ENCODE data around the gene IZUMO1.
"Not testable (repeated sequence)": the region's sequence is repeated elsewhere in the genome, so short reads cannot be mapped to it uniquely, and the experiment has no call there.

Gene IZUMO1

GRCh38 chr19:48720613-48721296 lies 26.0 kb downstream of the IZUMO1 start:
- Histone ChIP-seq H3K36me3 (no peaks in the 10 kb centered on the region), H3K27me3 (no peaks in the 10 kb centered on the region), H3K4me3 (ENCODE audit: low read depth, low read length) (peak overlapping the region; percentile 71), H3K4me1 (peaks cover 8% of the 10 kb centered on the region), H3K9me3 (no peaks in the 10 kb centered on the region)
- peak; percentile 99 for DNase-seq
- no peak for TF ChIP-seq CTCF (IDR thresholded peaks at IDR 0.05; ENCODE audit: low read depth, low read length)

- TF ChIP-seq CTCF (IDR thresholded peaks at IDR 0.05; ENCODE audit: low read depth, low read length) = no peak
- no peaks in the 10 kb centered on the region for H3K27me3 ChIP-seq
- no peak for DNase-seq
- H3K36me3 ChIP-seq = no peaks in the 10 kb centered on the region
- no peaks in the 10 kb centered on the region for H3K9me3 ChIP-seq
- peaks cover 5% of the 10 kb centered on the region for H3K4me1 ChIP-seq
- H3K4me3 ChIP-seq (ENCODE audit: low read depth, low read length) = peak overlapping the region; percentile 71
Measured at GRCh38 chr19:48720251-48720612, 26.5 kb downstream of the IZUMO1 start.

DNA sequence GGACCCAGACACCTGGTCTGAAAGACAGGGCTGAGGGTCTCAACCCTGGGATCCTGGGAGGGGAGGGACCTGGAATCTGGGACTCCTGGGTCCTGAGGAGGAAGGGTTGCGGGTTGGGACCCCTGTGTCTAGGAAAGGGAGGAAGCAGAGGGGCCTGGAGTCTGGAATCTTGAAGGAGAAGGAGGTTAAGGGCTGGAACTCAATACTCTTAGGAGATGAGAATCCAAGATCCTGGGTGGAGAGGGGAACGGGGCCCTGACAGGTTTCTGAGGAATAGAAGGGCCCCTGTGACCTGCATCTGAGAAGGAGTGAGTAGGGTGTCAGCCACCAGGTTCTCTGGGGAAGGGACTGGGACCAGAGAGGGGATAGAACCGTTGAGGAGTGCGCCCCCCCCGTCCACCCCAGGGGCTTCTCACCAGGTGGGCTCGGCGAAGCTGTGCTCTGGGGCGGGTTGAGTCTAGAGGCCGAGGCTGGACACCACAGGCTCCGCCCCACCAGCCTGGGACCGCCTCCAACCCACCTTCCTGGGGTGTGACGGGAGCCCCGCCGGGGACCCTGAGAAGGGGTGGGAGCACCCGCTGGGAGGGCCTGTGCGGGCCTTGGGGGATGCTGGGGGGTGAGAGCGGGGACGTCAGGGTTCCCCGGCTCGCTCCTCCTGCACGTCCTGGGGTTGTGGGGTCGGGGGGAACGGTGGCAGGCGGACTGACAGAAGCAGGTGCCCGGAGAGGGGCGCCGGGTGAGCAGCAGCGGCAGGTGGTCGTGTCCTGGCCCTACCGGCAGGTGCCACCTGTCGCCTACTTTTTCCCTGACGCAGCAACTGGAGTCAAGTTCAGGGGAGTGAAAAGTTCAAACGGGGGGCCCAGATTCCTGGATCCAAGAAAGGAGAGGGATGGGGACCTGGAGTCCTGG lies 27.2 kb downstream of the IZUMO1 start, which contains the start of gene MAMSTR:
Gene MAMSTR (minus strand): TSS at position 463 of the 909 bp plus-strand sequence. CDS start 694 bp downstream, outside the sequence.
- Histone ChIP-seq H3K4me3 (ENCODE audit: low read depth, low read length) (peak within 1 kb of the TSS; percentile 71), H3K36me3 (no peaks in the 10 kb centered on the region), H3K4me1 (peaks cover 3% of the 10 kb centered on the region), H3K9me3 (no peaks in the 10 kb centered on the region), H3K27me3 (no peaks in the 10 kb centered on the region)
- TF ChIP-seq CTCF (IDR thresholded peaks at IDR 0.05; ENCODE audit: low read depth, low read length) = no peak
- no peak for DNase-seq

DNA sequence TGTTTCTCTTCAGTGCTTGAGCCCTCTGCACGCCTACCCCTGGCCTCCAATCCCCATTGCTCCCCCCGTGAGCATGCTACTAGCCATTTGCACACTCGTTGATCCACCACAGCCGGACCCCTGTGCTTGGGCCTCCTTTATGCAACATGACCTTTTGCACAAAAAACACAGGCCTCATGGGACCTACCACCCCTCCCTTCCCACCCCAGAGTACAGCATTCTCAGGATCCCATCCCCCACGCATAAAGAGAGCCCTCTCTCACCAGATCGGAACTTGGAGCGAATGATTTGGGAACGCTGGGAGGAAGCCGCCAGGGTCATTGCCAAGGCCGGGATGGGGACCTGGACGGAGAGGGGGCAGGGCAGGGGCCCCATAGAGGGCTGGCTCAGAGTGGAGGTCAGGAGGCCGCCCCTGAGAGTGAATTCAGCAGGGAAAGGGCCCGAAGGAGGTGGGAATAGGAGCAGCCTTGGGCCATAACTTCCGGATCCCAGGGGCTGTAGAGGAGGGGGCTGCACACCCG lies 27.9 kb downstream of the IZUMO1 start:
- H3K4me1 ChIP-seq = peaks cover 3% of the 10 kb centered on the region
- no peak for TF ChIP-seq CTCF (IDR thresholded peaks at IDR 0.05; ENCODE audit: low read depth, low read length)
- no peak for DNase-seq
- H3K4me3 ChIP-seq (ENCODE audit: low read depth, low read length) = no peak overlapping the region
- H3K9me3 ChIP-seq = no peaks in the 10 kb centered on the region
- H3K36me3 ChIP-seq = no peaks in the 10 kb centered on the region
- no peaks in the 10 kb centered on the region for H3K27me3 ChIP-seq

- not testable (repeated sequence) for H3K4me1 ChIP-seq; H3K4me3 ChIP-seq (ENCODE audit: low read depth, low read length); DNase-seq; H3K27me3 ChIP-seq; H3K36me3 ChIP-seq; H3K9me3 ChIP-seq
Measured at GRCh38 chr19:48718106-48718505, 28.6 kb downstream of the IZUMO1 start.

DNA sequence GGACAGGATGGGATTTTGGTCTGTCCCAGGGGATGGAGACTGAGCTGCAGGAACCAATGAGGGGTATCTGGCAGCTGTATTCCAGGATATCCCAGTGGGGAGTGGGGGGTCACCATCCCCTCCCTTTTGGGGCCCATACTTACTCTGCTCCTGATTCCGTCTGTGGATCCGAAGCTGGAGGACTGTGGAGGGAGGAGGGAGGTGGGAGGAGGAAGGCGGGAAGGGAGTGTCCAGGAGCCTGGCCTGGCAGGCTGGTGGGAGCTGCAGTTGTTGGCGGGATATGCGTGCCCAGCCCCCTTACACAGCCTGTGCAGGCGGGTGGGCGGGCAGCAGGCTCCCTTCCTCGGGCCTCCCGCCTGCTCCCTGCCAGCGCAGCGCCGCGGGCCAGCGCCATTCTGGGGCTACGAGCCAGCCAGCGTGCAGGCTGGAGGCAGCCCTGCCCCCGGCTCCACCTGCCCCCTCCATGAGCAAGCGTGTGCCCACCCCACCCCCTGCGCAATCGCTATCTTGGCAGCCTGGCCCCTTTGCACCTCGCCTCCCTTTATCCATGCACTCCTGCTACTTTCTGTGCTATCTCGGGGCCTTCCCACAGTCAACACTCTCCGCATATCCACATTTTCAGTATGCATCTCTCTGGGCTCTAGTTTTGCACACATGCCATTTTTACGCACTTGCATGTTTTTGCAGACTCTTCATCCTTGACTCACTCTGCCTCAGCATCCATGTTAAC lies 30.0 kb downstream of the IZUMO1 start:
- no peak for TF ChIP-seq CTCF (IDR thresholded peaks at IDR 0.05; ENCODE audit: low read depth, low read length)
- Histone ChIP-seq H3K9me3 (no peaks in the 10 kb centered on the region), H3K27me3 (no peaks in the 10 kb centered on the region), H3K36me3 (no peaks in the 10 kb centered on the region), H3K4me3 (ENCODE audit: low read depth, low read length) (peak overlapping the region; percentile 43), H3K4me1 (peaks cover 3% of the 10 kb centered on the region)
- peak; percentile 92 for DNase-seq

All from BE2C (cell line).